ENCODE data around the gene NAAA.
"Not testable (repeated sequence)": the region's sequence is repeated elsewhere in the genome, so short reads cannot be mapped to it uniquely, and the experiment has no call there.

The NAAA gene

GRCh38 chr4:75930152-75930551 is 10.7 kb downstream of the NAAA start:
- Histone ChIP-seq H3K27me3 (ENCODE audit: control insufficient read depth in 1 of 2, insufficient read depth in 1 of 2, low read length in 2 of 2) (no peaks in the 10 kb centered on the region), H3K4me3 (ENCODE audit: insufficient read depth in 1 of 2, low read depth in 1 of 2, low read length in 2 of 2) (no peak overlapping the region), H2BK12ac (ENCODE audit: low read length in 2 of 2) (no peak overlapping the region), H3K9me3 (ENCODE audit: control insufficient read depth, low read length) (no peaks in the 10 kb centered on the region), H3K27ac (ENCODE audit: low read length, poor library complexity, severe bottlenecking) (no peak overlapping the region), H3K4me2 (ENCODE audit: low read length, poor library complexity, severe bottlenecking) (no peak overlapping the region), H3K36me3 (ENCODE audit: control insufficient read depth in 1 of 2, insufficient read depth in 2 of 2, low read depth in 1 of 2, low read length in 2 of 2) (peaks cover 13 to 39% of the 10 kb centered on the region in 2 experiments), H2BK120ac (ENCODE audit: low read depth, low read length) (no peak overlapping the region), H4K8ac (ENCODE audit: low read length) (no peak overlapping the region), H2BK5ac (ENCODE audit: low read depth, low read length, poor library complexity, severe bottlenecking) (no peak overlapping the region), H3K4me1 (ENCODE audit: control insufficient read depth, insufficient read depth, low read depth, low read length) (no peaks in the 10 kb centered on the region), H3K79me1 (replicated peaks; ENCODE audit: low read length, poor library complexity, severe bottlenecking) (no peaks in the 10 kb centered on the region), H2BK15ac (ENCODE audit: low read depth, poor library complexity, severe bottlenecking) (no peak overlapping the region), H3K9ac (ENCODE audit: low read length) (no peak overlapping the region), H3K4ac (ENCODE audit: low read depth in 1 of 2, low read length in 2 of 2) (no peak overlapping the region), H3K18ac (ENCODE audit: low read depth in 1 of 2, low read length in 2 of 2) (no peak overlapping the region), H2AK5ac (ENCODE audit: low read length, severe bottlenecking) (no peak overlapping the region), H2AFZ (ENCODE audit: low read depth, low read length) (no peak overlapping the region), H4K91ac (ENCODE audit: low read length) (no peak overlapping the region), H3K23ac (ENCODE audit: low read length in 2 of 2) (no peak overlapping the region), H3K14ac (ENCODE audit: low read length in 2 of 2) (no peak overlapping the region)
- no peak for DNase-seq
- 97% methylated on average over 2 of the region's 3 CpGs for WGBS

GRCh38 chr4:75924916-75925315 is 15.9 kb downstream of the NAAA start:
- H3K4me3 ChIP-seq (ENCODE audit: insufficient read depth in 1 of 2, low read depth in 1 of 2, low read length in 2 of 2); H3K79me1 ChIP-seq (replicated peaks; ENCODE audit: low read length, poor library complexity, severe bottlenecking); H3K4me2 ChIP-seq (ENCODE audit: low read length, poor library complexity, severe bottlenecking); H3K18ac ChIP-seq (ENCODE audit: low read depth in 1 of 2, low read length in 2 of 2); H3K14ac ChIP-seq (ENCODE audit: low read length in 2 of 2); H2AFZ ChIP-seq (ENCODE audit: low read depth, low read length); H3K27me3 ChIP-seq (ENCODE audit: control insufficient read depth in 1 of 2, insufficient read depth in 1 of 2, low read length in 2 of 2); H2BK5ac ChIP-seq (ENCODE audit: low read depth, low read length, poor library complexity, severe bottlenecking); H2BK15ac ChIP-seq (ENCODE audit: low read depth, poor library complexity, severe bottlenecking); H4K8ac ChIP-seq (ENCODE audit: low read length); H2BK120ac ChIP-seq (ENCODE audit: low read depth, low read length); H3K9ac ChIP-seq (ENCODE audit: low read length); H3K4ac ChIP-seq (ENCODE audit: low read depth in 1 of 2, low read length in 2 of 2); H4K91ac ChIP-seq (ENCODE audit: low read length); H2AK5ac ChIP-seq (ENCODE audit: low read length, severe bottlenecking); H2BK12ac ChIP-seq (ENCODE audit: low read length in 2 of 2); H3K27ac ChIP-seq (ENCODE audit: low read length, poor library complexity, severe bottlenecking); H3K23ac ChIP-seq (ENCODE audit: low read length in 2 of 2); H3K9me3 ChIP-seq (ENCODE audit: control insufficient read depth, low read length); H3K4me1 ChIP-seq (ENCODE audit: control insufficient read depth, insufficient read depth, low read depth, low read length); DNase-seq: not testable (repeated sequence)
- 93% methylated on average over 7 of the region's 11 CpGs for WGBS
- H3K36me3 ChIP-seq (ENCODE audit: control insufficient read depth in 1 of 2, insufficient read depth in 2 of 2, low read depth in 1 of 2, low read length in 2 of 2), result peaks cover 24 to 68% of the 10 kb centered on the region in 2 experiments

- H4K8ac ChIP-seq (ENCODE audit: low read length), result no peak overlapping the region
Measured at GRCh38 chr4:75924309-75924827, 16.4 kb downstream of the NAAA start.

DNA sequence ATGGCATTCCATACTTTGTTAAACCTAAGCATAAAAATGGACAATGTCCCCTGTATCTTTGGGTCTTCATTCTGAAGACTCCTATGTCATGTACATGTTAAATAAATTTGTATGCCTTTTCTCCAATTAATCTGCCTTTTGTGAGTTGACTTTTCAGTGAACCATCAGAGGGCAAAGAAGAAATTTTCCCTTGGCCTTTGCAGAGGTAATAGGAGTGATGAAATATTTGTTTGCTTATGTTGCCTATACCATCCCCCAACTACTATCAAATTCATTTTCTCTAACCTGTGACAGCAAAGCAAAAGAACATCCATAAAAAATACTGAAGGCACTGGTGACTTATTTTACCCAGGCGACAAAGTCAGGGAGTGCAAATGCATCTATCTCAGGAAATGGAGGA is 18.2 kb downstream of the NAAA start:
- no peak overlapping the region for H2AFZ ChIP-seq (ENCODE audit: low read depth, low read length)
- no peak overlapping the region for H3K4ac ChIP-seq (ENCODE audit: low read depth in 1 of 2, low read length in 2 of 2)
- H3K4me2 ChIP-seq (ENCODE audit: low read length, poor library complexity, severe bottlenecking), result no peak overlapping the region
- no CpG with 5 or more reads among the region's 1 CpG for WGBS
- no peak overlapping the region for H3K27ac ChIP-seq (ENCODE audit: low read length, poor library complexity, severe bottlenecking)
- no peaks in the 10 kb centered on the region for H3K4me1 ChIP-seq (ENCODE audit: control insufficient read depth, insufficient read depth, low read depth, low read length)
- no peaks in the 10 kb centered on the region for H3K79me1 ChIP-seq (replicated peaks; ENCODE audit: low read length, poor library complexity, severe bottlenecking)
- H2BK15ac ChIP-seq (ENCODE audit: low read depth, poor library complexity, severe bottlenecking), result no peak overlapping the region
- no peak for DNase-seq
- H4K91ac ChIP-seq (ENCODE audit: low read length), result no peak overlapping the region
- H3K18ac ChIP-seq (ENCODE audit: low read depth in 1 of 2, low read length in 2 of 2), result no peak overlapping the region
- no peak overlapping the region for H3K4me3 ChIP-seq (ENCODE audit: insufficient read depth in 1 of 2, low read depth in 1 of 2, low read length in 2 of 2)
- peaks cover 29 to 64% of the 10 kb centered on the region in 2 experiments for H3K36me3 ChIP-seq (ENCODE audit: control insufficient read depth in 1 of 2, insufficient read depth in 2 of 2, low read depth in 1 of 2, low read length in 2 of 2)
- H3K14ac ChIP-seq (ENCODE audit: low read length in 2 of 2), result no peak overlapping the region
- no peak overlapping the region for H2AK5ac ChIP-seq (ENCODE audit: low read length, severe bottlenecking)
- H2BK120ac ChIP-seq (ENCODE audit: low read depth, low read length), result no peak overlapping the region
- no peak overlapping the region for H2BK5ac ChIP-seq (ENCODE audit: low read depth, low read length, poor library complexity, severe bottlenecking)
- H2BK12ac ChIP-seq (ENCODE audit: low read length in 2 of 2), result no peak overlapping the region
- no peak overlapping the region for H3K23ac ChIP-seq (ENCODE audit: low read length in 2 of 2)
- no peak overlapping the region for H3K9ac ChIP-seq (ENCODE audit: low read length)
- H3K27me3 ChIP-seq (ENCODE audit: control insufficient read depth in 1 of 2, insufficient read depth in 1 of 2, low read length in 2 of 2), result no peaks in the 10 kb centered on the region
- no peak overlapping the region for H4K8ac ChIP-seq (ENCODE audit: low read length)
- H3K9me3 ChIP-seq (ENCODE audit: control insufficient read depth, low read length), result no peaks in the 10 kb centered on the region

More at GRCh38 chr4:75924309-75924827, 16.4 kb downstream of the NAAA start:
- no peak for DNase-seq
- no peaks in the 10 kb centered on the region for H3K27me3 ChIP-seq (ENCODE audit: control insufficient read depth in 1 of 2, insufficient read depth in 1 of 2, low read length in 2 of 2)
- no peak overlapping the region for H2BK12ac ChIP-seq (ENCODE audit: low read length in 2 of 2)
- no peak overlapping the region for H4K91ac ChIP-seq (ENCODE audit: low read length)
- H3K9me3 ChIP-seq (ENCODE audit: control insufficient read depth, low read length), result no peaks in the 10 kb centered on the region
- no peak overlapping the region for H2BK120ac ChIP-seq (ENCODE audit: low read depth, low read length)
- H3K4ac ChIP-seq (ENCODE audit: low read depth in 1 of 2, low read length in 2 of 2), result no peak overlapping the region
- no peak overlapping the region for H2BK15ac ChIP-seq (ENCODE audit: low read depth, poor library complexity, severe bottlenecking)
- no peak overlapping the region for H3K14ac ChIP-seq (ENCODE audit: low read length in 2 of 2)
- no peak overlapping the region for H3K4me3 ChIP-seq (ENCODE audit: insufficient read depth in 1 of 2, low read depth in 1 of 2, low read length in 2 of 2)
- no peak overlapping the region for H3K18ac ChIP-seq (ENCODE audit: low read depth in 1 of 2, low read length in 2 of 2)
- H3K23ac ChIP-seq (ENCODE audit: low read length in 2 of 2), result no peak overlapping the region
- H2BK5ac ChIP-seq (ENCODE audit: low read depth, low read length, poor library complexity, severe bottlenecking), result no peak overlapping the region
- H3K4me1 ChIP-seq (ENCODE audit: control insufficient read depth, insufficient read depth, low read depth, low read length), result no peaks in the 10 kb centered on the region
- no peak overlapping the region for H3K4me2 ChIP-seq (ENCODE audit: low read length, poor library complexity, severe bottlenecking)
- no peaks in the 10 kb centered on the region for H3K79me1 ChIP-seq (replicated peaks; ENCODE audit: low read length, poor library complexity, severe bottlenecking)
- no peak overlapping the region for H2AFZ ChIP-seq (ENCODE audit: low read depth, low read length)
- 99% methylated on average over 5 of the region's 5 CpGs for WGBS
- H2AK5ac ChIP-seq (ENCODE audit: low read length, severe bottlenecking), result no peak overlapping the region
- no peak overlapping the region for H3K27ac ChIP-seq (ENCODE audit: low read length, poor library complexity, severe bottlenecking)
- H3K9ac ChIP-seq (ENCODE audit: low read length), result no peak overlapping the region
- peaks cover 26 to 71% of the 10 kb centered on the region in 2 experiments for H3K36me3 ChIP-seq (ENCODE audit: control insufficient read depth in 1 of 2, insufficient read depth in 2 of 2, low read depth in 1 of 2, low read length in 2 of 2)
